Erythroblast (primary cell): Measurements from ENCODE around the gene MECP2.

Source experiments
- GATA1 ChIP-seq: IDR thresholded peaks from 2 replicates; pipeline ENCODE4 v1.6.1; 2011; ENCODE audit warnings: low read depth, mild to moderate bottlenecking, control low read depth, low read length, moderate library complexity
- POLR2A ChIP-seq: IDR thresholded peaks from 2 replicates; pipeline ENCODE4 v1.6.1; 2011; ENCODE audit warnings: mild to moderate bottlenecking, low read length

GRCh38 chrX:154126101-154126500 lies 28.6 kb upstream of the MECP2 start:
- TF ChIP-seq POLR2A (no peak), GATA1 (no peak)
